ENCODE data around the gene ANKRD55. TPM values are rescaled to one million over a fixed set of nuclear protein-coding genes. Genes with fewer than 3 reads are reported as not detected.
"Not testable (repeated sequence)": the region's sequence is repeated elsewhere in the genome, so short reads cannot be mapped to it uniquely, and the experiment has no call there.

Gene ANKRD55
- total RNA-seq, 1 donor from 2014 or later: not detected

GRCh38 chr5:56270058-56270457, 36.9 kb upstream of the ANKRD55 start:
- peak overlapping the region; percentile 50 for H3K27ac Mint-ChIP-seq (ENCODE audit: unreplicated experiment)
- H3K36me3 Mint-ChIP-seq (ENCODE audit: low read depth): no peaks in the 10 kb centered on the region
- DNase-seq (ENCODE audit: low spot score): no peak
- TF ChIP-seq CTCF (IDR thresholded peaks at IDR 0.05): no peak
- peaks cover 20% of the 10 kb centered on the region for H3K4me1 Mint-ChIP-seq (ENCODE audit: low read depth)
- H3K27me3 Mint-ChIP-seq (ENCODE audit: low read depth): no peaks in the 10 kb centered on the region
- peaks cover 3% of the 10 kb centered on the region for H3K9me3 Mint-ChIP-seq (ENCODE audit: low read depth)
- no peak overlapping the region for H3K4me3 Mint-ChIP-seq (ENCODE audit: unreplicated experiment)

GRCh38 chr5:56269216-56269927, 36.2 kb upstream of the ANKRD55 start:
- H3K27ac Mint-ChIP-seq (ENCODE audit: unreplicated experiment): peak overlapping the region; percentile 76
- peaks cover 3% of the 10 kb centered on the region for H3K9me3 Mint-ChIP-seq (ENCODE audit: low read depth)
- H3K4me1 Mint-ChIP-seq (ENCODE audit: low read depth): peaks cover 20% of the 10 kb centered on the region
- TF ChIP-seq CTCF (IDR thresholded peaks at IDR 0.05): peak; percentile 85
- no peaks in the 10 kb centered on the region for H3K27me3 Mint-ChIP-seq (ENCODE audit: low read depth)
- DNase-seq (ENCODE audit: low spot score): no peak
- H3K4me3 Mint-ChIP-seq (ENCODE audit: unreplicated experiment): no peak overlapping the region
- H3K36me3 Mint-ChIP-seq (ENCODE audit: low read depth): no peaks in the 10 kb centered on the region

- not testable (repeated sequence) for H3K4me3 Mint-ChIP-seq (ENCODE audit: unreplicated experiment); H3K27ac Mint-ChIP-seq (ENCODE audit: unreplicated experiment); H3K9me3 Mint-ChIP-seq (ENCODE audit: low read depth); H3K36me3 Mint-ChIP-seq (ENCODE audit: low read depth); DNase-seq (ENCODE audit: low spot score); H3K27me3 Mint-ChIP-seq (ENCODE audit: low read depth)
- peaks cover 20% of the 10 kb centered on the region for H3K4me1 Mint-ChIP-seq (ENCODE audit: low read depth)
Measured at GRCh38 chr5:56268707-56269106, 35.6 kb upstream of the ANKRD55 start.

- H3K4me1 Mint-ChIP-seq (ENCODE audit: low read depth): peaks cover 20% of the 10 kb centered on the region
- H3K9me3 Mint-ChIP-seq (ENCODE audit: low read depth): peaks cover 3% of the 10 kb centered on the region
- H3K27ac Mint-ChIP-seq (ENCODE audit: unreplicated experiment): no peak overlapping the region
- no peak for TF ChIP-seq CTCF (IDR thresholded peaks at IDR 0.05)
- H3K36me3 Mint-ChIP-seq (ENCODE audit: low read depth): no peaks in the 10 kb centered on the region
- no peaks in the 10 kb centered on the region for H3K27me3 Mint-ChIP-seq (ENCODE audit: low read depth)
- no peak for DNase-seq (ENCODE audit: low spot score)
- no peak overlapping the region for H3K4me3 Mint-ChIP-seq (ENCODE audit: unreplicated experiment)
Measured at GRCh38 chr5:56267856-56268255, 34.7 kb upstream of the ANKRD55 start.

GRCh38 chr5:56264417-56265025, 31.4 kb upstream of the ANKRD55 start:
- DNase-seq (ENCODE audit: low spot score): no peak
- no peaks in the 10 kb centered on the region for H3K36me3 Mint-ChIP-seq (ENCODE audit: low read depth)

More at GRCh38 chr5:56264417-56265025, 31.4 kb upstream of the ANKRD55 start:
- peak; percentile 75 for TF ChIP-seq CTCF (IDR thresholded peaks at IDR 0.05)
- H3K4me1 Mint-ChIP-seq (ENCODE audit: low read depth): peaks cover 2% of the 10 kb centered on the region
- no peak overlapping the region for H3K27ac Mint-ChIP-seq (ENCODE audit: unreplicated experiment)
- no peak overlapping the region for H3K4me3 Mint-ChIP-seq (ENCODE audit: unreplicated experiment)
- H3K9me3 Mint-ChIP-seq (ENCODE audit: low read depth): peaks cover 3% of the 10 kb centered on the region
- no peaks in the 10 kb centered on the region for H3K27me3 Mint-ChIP-seq (ENCODE audit: low read depth)
